HG03045 (cell line): Measurements from ENCODE around the gene NOVA1.
"Not testable (repeated sequence)": the region's sequence is repeated elsewhere in the genome, so short reads cannot be mapped to it uniquely, and the experiment has no call there.

Experiments
- ATAC-seq: cut with Tn5 transposase; IDR thresholded peaks from one replicate; pipeline ENCODE4 v1.9.1; 2021; ENCODE audit warnings: mild to moderate bottlenecking, moderate library complexity; ENCODE audit not compliant: unreplicated experiment

NOVA1 gene

DNA sequence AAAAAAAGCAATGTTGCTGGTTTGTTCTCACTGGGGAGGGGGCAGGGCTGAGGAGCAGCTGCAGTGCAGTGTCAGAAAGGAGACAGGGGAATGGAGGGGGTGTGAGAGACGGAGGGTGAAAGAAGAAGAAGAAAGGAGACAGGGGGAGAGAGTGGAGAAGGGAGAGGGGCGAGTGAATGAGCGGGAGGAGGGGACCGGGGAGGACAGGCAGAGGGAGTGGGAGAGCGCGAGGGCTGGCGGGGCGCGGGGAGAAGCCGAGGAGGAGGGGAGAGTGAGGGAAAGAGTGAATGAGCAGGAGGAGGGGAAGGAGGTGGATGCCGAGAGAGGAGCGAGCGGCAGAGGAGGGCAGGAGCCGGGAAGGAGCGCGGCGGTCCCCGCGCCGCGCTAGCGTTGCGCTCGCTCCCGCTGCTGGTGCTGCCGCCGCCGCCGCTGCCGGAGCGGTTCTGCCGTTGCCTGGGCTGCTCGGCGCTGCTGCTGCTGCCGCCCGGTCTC, at the start of gene NOVA1:
Gene NOVA1, minus strand, starts transcription at position 445 of the 492 bp plus-strand sequence. CDS start 597 bp downstream, outside the sequence.
- no peak for ATAC-seq

- not testable (repeated sequence) for ATAC-seq
Measured at GRCh38 chr14:26645057-26645456, 47.2 kb upstream of the NOVA1 start.

DNA sequence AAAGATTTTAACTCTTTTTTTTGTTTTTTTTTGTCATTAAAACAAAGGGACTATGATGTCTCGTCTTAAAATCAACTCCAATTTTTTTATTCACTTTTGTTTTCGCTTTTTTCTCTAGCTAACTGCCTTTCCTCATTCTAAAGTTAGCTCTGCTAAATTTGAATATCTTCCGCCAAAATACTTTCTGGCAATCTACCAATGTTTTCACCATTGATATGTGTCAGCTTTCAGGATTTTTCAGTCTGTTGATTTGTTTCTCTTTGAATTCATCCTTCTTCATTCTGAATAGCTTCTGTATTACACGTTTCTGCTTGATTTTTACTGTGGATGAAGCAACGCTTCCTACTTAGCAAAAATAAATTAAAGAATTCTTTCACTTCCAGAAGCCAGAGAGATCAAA, 38.7 kb upstream of the NOVA1 start:
- no peak for ATAC-seq

- ATAC-seq: not testable (repeated sequence)
Measured at GRCh38 chr14:26634946-26635345, 37.1 kb upstream of the NOVA1 start.

DNA sequence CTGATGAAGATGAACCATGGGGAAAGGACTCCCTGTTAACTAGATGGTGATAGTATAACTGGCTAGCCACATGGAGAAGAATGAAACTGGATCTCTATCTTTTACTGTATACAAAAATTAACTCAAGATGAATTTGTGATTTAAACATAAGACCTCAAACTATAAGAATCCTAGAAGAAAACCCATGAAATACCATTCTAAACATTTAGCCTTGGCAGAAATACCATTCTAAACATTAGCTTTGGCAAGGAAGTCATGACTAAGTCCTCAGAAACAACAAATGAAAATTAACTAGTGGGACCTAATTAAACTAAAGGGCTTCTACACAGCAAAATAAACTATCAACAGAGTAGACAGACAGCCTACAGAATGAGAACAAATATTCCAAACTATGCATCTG, 28.4 kb upstream of the NOVA1 start:
- no peak for ATAC-seq

DNA sequence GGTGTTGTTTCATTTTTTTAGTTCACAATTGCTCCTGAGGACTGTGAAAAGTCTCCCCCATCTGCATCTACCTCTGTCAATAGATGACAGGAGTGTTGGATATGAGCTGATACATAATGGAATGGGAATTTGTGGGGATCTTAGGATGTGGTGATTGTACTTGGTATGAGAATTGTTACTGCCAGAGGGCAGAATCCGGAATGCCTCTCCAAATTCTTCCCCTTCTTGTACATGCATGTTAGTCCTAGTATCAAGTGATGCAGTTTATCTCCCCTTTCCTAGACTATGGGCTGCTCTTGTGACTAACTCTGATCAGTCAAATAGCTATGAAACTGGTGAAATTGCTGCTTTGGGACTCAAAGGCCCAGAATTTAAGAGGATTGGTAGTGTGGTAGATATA, 24.8 kb upstream of the NOVA1 start:
- ATAC-seq: no peak

GRCh38 chr14:26621807-26622560, 24.2 kb upstream of the NOVA1 start:
- no peak for ATAC-seq

GRCh38 chr14:26621364-26621763, 23.5 kb upstream of the NOVA1 start:
- no peak for ATAC-seq

- ATAC-seq: no peak
Measured at GRCh38 chr14:26611259-26611658, 13.4 kb upstream of the NOVA1 start.

GRCh38 chr14:26606729-26607312, 9.0 kb upstream of the NOVA1 start:
- ATAC-seq: no peak

DNA sequence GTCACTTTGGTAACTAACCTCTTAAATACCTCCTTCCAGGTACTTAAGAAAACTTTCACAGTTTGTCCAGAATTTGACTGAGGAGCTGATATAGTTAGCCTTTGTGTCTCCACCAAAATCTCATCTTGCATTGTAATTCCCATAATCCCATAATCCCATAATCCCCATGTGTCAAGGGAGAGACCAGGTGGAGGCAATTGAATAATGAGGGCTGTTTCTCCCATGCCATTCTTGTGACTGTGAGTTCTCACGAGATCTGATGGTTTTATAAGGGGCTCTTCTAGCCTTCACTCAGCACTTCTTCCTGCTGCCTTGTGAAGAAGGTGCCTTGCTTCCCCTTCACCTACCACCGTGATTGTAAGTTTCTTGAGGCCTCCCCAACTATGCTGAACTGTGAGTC, 7.8 kb upstream of the NOVA1 start:
- ATAC-seq: no peak

DNA sequence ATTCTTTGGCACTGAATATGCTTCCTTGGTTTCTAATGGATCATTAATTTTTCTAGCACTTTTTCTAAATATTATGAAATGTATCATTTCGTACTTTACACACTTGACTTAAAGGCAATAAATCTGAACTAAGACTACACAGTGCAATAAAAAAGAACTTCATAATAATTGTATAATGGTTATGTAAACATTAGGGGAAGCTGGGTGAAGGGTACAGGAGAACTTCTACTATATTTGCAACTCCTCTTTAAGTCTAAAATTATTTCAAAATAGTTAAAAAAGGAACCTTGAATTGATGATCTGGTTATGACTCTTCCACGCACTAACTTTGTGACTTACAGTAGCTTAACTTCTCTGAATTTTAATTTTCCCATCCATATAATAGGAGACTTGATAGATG, 5.1 kb upstream of the NOVA1 start:
- ATAC-seq: no peak

DNA sequence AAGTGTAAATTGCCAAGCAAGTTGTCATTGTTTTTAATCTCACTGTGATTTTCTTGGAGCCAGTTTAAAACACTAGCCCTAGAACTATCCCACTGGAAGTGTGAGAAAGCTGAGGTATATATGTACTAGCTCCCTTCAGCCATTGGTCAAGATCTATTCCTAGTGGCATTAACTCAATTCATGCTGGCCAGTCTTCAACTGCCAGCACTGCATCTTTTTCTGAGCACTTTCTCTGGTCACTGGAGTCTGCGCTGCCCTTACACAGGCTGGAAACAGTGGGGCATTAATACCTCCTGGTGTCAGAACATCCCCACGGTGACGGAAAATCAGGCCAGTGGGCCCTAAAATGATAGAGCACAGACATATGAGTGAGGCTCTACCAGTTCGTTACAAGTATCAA, 4.0 kb upstream of the NOVA1 start:
- ATAC-seq: no peak

DNA sequence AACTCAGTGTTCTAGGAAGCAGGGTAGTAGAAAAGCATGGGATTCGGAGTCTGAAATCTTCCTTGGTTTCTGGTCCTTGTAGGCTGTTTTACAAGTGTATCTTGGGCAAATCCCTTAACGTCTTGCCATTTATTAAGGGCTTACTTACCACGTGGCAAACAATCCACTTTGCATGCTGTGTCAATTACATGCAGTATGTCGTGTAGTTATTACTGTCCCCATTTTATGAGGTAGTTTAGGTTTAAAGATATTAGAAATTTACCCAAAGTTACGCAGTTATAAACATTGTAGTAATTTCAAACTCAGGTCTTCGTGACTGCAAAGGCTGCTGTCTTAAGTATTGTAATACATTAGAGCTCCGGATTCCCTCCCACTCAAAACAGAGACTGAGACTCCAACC, 1.5 kb upstream of the NOVA1 start:
- no peak for ATAC-seq

- ATAC-seq: no peak
Measured at GRCh38 chr14:26598672-26599131, 869 bp upstream of the NOVA1 start.

DNA sequence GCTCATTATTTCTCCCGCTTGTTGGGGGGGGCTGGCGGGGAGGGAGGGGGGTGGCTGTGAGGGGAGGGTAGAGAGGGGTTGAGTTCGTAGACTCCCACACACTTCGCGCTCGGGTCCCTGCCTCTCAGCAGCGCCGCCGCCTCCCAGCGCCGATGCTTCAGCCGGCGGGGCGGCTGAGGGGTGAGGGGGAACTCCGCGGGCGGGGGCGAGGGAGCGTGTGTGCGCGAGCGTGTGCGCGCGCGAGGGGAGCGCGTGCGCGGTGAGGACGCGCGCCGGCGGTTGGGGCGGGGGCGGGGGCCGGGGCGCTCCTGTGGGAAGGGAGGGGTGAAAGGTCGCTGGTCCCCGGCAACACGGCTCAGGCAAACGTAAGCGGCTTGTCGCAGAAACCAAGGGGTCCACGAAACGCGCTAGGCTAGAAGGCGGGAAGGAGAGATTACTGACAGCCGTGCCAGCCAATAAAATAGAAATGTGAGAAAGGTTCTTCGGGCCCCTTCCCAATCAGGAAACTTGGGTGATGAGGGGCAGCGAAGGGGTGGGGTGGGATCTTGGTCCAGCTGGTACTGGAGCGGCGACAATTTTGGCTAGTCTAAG, 343 bp upstream of the NOVA1 start:
- no peak for ATAC-seq

DNA sequence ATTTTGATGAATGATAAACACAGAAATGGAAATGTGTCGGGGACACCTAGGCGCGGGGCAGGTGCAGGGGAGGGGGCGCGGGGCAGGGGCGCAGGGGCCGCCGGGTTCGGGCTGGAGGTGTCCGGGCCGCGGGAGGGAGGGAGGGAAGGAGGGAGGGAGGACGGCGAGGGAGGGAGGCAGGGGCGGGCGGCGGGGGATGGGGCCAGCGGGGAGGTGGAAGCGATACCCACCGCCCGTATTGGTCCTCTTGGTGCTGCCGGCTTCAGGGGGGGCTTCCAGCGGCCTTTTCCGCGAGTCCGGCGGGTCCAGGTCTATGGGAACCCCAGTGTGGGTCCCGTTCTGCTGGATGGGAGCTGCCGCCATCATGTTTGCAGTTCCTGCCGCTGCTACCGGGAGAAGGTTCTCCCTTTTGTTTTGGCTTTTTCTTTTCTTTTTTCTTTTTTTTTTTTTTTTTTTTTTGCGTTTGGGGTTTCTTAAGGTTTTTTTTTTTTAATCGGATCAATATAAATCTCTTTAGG, 703 bp downstream of the NOVA1 start:
- no peak for ATAC-seq

DNA sequence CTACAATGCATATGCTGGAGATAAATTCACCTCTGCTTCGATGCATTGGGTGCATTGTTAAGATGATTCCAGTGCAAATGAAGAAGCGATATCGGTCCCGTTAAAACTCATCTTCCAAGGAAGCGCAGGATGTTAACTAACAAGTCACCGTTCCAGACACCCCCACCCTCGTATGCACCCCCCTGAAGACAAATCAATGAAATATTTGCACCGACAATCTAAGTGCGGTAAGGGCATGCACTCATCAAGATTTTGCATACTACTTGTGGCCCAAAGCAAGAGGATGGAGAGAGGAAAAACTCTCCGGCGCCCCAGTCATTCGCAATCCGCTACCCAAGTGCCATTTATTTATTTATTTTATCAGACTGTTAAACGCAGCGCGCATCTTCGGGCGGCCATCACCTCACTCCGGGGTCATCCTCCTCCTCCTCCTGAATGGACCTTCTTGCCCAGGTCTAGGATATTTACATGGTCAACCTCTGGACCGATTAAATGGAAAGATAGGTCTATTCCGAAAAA, 1.2 kb downstream of the NOVA1 start:
- ATAC-seq: no peak

DNA sequence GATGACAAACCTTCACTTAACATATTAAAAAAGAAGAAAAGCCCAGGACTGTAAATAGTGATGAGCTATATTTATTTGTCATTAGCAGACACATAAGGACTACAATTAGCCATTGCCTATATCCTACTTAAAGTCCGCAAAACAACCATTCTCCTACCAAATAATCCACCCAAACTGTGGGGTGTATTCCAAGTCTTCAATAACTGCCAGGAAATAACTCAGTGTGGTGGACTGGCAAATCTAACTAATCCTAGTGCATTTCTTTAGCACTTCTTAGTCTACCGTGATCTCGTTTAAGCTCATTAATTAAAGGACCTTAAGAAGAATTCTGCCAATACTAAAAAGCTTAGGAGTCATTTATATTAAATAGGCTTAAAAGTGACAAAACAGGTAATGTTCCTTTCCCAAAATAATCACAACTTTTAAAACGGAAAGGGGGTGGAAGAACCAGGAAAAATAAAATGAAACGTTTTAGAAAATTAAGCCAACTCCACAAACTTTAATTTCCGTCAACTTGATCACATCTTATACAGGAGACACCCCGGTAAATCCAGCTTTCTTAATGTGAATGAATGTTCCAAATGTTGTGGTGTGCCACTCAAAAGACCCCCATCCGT, 1.8 kb downstream of the NOVA1 start:
- ATAC-seq: no peak

GRCh38 chr14:26594756-26595545, 2.9 kb downstream of the NOVA1 start:
- ATAC-seq: no peak
